ENCODE results near the gene EYA2. TPM values are rescaled to one million over a fixed set of nuclear protein-coding genes. Genes with fewer than 3 reads are reported as not detected.

EYA2 gene
- total RNA-seq, 1 experiment from 2014 or later = 0.25 TPM

DNA sequence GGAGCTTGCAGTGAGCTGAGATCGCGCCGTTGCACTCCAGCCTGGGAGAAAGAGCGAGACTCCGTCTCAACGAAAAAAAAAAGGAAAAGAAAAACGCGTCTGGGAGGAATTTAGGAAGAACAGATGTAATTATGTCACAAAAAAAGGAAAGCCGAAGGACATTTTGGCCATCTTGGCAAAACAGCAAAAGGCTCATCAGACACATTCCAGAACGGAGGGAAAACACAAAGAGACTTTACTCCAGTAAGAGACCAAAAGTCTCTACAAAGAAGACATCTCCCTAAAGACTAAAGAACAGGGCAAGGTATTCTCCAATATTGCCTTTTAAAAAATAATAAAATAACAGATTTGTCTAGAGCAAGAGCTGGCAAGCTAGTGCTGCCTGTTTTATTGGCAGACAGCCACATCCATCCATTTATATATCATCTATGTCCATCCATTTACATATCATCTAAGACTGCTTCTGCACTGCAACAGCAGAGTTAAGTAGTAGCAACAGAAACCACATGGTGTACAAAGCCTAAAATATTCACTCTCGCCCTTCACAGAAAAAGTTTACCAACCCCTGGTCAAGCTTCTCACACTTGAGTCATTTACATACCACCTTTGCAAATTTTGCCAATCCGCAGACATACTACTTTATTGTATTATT, 328.0 kb downstream of the EYA2 start:
- POLR2A ChIA-PET = no interaction called here
- CTCF ChIA-PET = interaction anchor here (1.1 kb wide), 1 partner anchor 161 kb away, joined by 5 read pairs; no protein-coding TSS in a partner anchor
- Histone ChIP-seq H3K4me3 (ENCODE audit: low read depth, low read length) (no peak overlapping the region), H3K36me3 (ENCODE audit: control insufficient read depth, insufficient read depth, low read length) (peaks cover 34% of the 10 kb centered on the region), H3K9me3 (no peaks in the 10 kb centered on the region), H3K4me1 (no peaks in the 10 kb centered on the region), H3K27me3 (replicated peaks; ENCODE audit: control insufficient read depth, insufficient read depth, low read length) (no peaks in the 10 kb centered on the region)
- intact Hi-C loops (cut with micrococcal nuclease; ENCODE audit: unreplicated experiment) = no loop called here
- H3K27ac Mint-ChIP-seq (ENCODE audit: unreplicated experiment) = no peak overlapping the region
- no TSS peak for BruUV-seq (replicated peaks)
- TF ChIP-seq, protein P1, sequence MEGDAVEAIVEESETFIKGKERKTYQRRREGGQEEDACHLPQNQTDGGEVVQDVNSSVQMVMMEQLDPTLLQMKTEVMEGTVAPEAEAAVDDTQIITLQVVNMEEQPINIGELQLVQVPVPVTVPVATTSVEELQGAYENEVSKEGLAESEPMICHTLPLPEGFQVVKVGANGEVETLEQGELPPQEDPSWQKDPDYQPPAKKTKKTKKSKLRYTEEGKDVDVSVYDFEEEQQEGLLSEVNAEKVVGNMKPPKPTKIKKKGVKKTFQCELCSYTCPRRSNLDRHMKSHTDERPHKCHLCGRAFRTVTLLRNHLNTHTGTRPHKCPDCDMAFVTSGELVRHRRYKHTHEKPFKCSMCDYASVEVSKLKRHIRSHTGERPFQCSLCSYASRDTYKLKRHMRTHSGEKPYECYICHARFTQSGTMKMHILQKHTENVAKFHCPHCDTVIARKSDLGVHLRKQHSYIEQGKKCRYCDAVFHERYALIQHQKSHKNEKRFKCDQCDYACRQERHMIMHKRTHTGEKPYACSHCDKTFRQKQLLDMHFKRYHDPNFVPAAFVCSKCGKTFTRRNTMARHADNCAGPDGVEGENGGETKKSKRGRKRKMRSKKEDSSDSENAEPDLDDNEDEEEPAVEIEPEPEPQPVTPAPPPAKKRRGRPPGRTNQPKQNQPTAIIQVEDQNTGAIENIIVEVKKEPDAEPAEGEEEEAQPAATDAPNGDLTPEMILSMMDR (IDR thresholded peaks at IDR 0.05; ENCODE audit: insufficient read depth in 1 of 2, low read depth in 1 of 2, low read length in 1 of 2, severe bottlenecking in 1 of 2, unreplicated experiment in 1 of 2) = no peak
- no peaks in the 10 kb centered on the region for H3K9me3 Mint-ChIP-seq (ENCODE audit: unreplicated experiment)
- H3K36me3 Mint-ChIP-seq (ENCODE audit: insufficient read depth, unreplicated experiment) = peaks cover 100% of the 10 kb centered on the region
- H3K4me1 Mint-ChIP-seq (ENCODE audit: low read depth, unreplicated experiment) = peaks cover 9% of the 10 kb centered on the region
- no peaks in the 10 kb centered on the region for H3K27me3 Mint-ChIP-seq (ENCODE audit: insufficient read depth, unreplicated experiment)
- DNase-seq = no peak
- H3K4me3 Mint-ChIP-seq (ENCODE audit: unreplicated experiment) = no peak overlapping the region

DNA sequence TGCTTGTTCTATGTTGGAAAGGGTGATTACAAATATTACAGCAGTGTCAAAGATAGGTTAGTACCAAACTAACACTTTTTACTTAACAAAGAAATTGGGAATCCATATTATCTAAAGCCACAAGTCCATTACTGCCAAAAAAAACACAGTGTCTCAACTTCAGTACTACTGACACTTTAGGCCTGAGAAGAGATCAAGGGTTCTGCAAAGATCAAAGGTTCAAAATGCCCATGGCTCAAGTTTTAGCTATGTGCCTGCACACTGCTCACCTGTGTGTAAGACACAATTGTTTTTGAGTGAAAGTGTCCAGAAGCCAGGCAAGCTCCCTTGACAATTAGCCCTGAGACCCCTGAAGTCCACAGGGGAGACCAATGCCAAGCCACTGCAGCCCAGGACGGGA, 329.3 kb downstream of the EYA2 start:
- peaks cover 29% of the 10 kb centered on the region for H3K36me3 ChIP-seq (ENCODE audit: control insufficient read depth, insufficient read depth, low read length)

DNA sequence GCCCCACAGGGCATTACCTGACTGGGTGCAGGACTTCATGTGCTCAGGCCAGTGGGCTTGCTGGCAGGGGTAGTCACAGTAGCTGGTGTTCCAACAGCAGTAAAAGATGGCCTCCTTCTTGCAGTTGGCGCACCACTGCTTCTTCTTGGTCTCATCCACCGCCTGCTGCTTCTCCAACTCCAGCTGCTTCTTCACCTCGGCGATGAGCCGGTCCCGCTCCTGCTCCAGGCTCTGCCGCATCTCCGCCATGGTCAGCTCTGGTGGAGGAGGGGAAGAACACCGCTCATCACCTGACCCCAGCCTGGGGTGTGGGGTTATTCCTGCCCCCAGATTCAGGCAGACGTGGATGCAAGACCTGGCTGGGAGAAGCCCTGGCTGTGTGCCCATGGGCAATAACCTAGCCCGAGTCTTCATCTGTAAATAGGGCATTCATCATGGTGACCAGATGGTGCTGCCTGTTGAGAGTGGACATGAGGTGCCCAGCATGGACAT, 329.7 kb downstream of the EYA2 start:
- H3K4me3 ChIP-seq (ENCODE audit: low read depth, low read length) = no peak overlapping the region
- ChIA-PET CTCF (no interaction called here), POLR2A (no interaction called here)
- Mint-ChIP-seq H3K4me3 (ENCODE audit: unreplicated experiment) (no peak overlapping the region), H3K4me1 (ENCODE audit: low read depth, unreplicated experiment) (peaks cover 9% of the 10 kb centered on the region), H3K27ac (ENCODE audit: unreplicated experiment) (peak overlapping the region; percentile 57), H3K27me3 (ENCODE audit: insufficient read depth, unreplicated experiment) (no peaks in the 10 kb centered on the region), H3K9me3 (ENCODE audit: unreplicated experiment) (no peaks in the 10 kb centered on the region), H3K36me3 (ENCODE audit: insufficient read depth, unreplicated experiment) (peaks cover 100% of the 10 kb centered on the region)
- H3K9me3 ChIP-seq = no peaks in the 10 kb centered on the region
- H3K4me1 ChIP-seq = no peaks in the 10 kb centered on the region
- intact Hi-C loops (cut with micrococcal nuclease; ENCODE audit: unreplicated experiment) = no loop called here
- TF ChIP-seq, protein P1 (IDR thresholded peaks at IDR 0.05; ENCODE audit: insufficient read depth in 1 of 2, low read depth in 1 of 2, low read length in 1 of 2, severe bottlenecking in 1 of 2, unreplicated experiment in 1 of 2) = no peak
- no peaks in the 10 kb centered on the region for H3K27me3 ChIP-seq (replicated peaks; ENCODE audit: control insufficient read depth, insufficient read depth, low read length)
- DNase-seq = no peak
- no TSS peak for BruUV-seq (replicated peaks)
- H3K36me3 ChIP-seq (ENCODE audit: control insufficient read depth, insufficient read depth, low read length) = peaks cover 29% of the 10 kb centered on the region

More for the DNA sequence above, 329.3 kb downstream of the EYA2 start:
- H3K4me1 Mint-ChIP-seq (ENCODE audit: low read depth, unreplicated experiment) = peaks cover 9% of the 10 kb centered on the region
- no peaks in the 10 kb centered on the region for H3K9me3 Mint-ChIP-seq (ENCODE audit: unreplicated experiment)
- no peaks in the 10 kb centered on the region for H3K27me3 Mint-ChIP-seq (ENCODE audit: insufficient read depth, unreplicated experiment)
- H3K27ac Mint-ChIP-seq (ENCODE audit: unreplicated experiment) = no peak overlapping the region
- ChIA-PET POLR2A (no interaction called here), CTCF (no interaction called here)
- H3K9me3 ChIP-seq = no peaks in the 10 kb centered on the region
- no peaks in the 10 kb centered on the region for H3K27me3 ChIP-seq (replicated peaks; ENCODE audit: control insufficient read depth, insufficient read depth, low read length)
- no peak overlapping the region for H3K4me3 ChIP-seq (ENCODE audit: low read depth, low read length)
- BruUV-seq (replicated peaks) = no TSS peak
- intact Hi-C loops (cut with micrococcal nuclease; ENCODE audit: unreplicated experiment) = no loop called here
- TF ChIP-seq, protein P1 (IDR thresholded peaks at IDR 0.05; ENCODE audit: insufficient read depth in 1 of 2, low read depth in 1 of 2, low read length in 1 of 2, severe bottlenecking in 1 of 2, unreplicated experiment in 1 of 2) = no peak
- no peak for DNase-seq
- H3K4me3 Mint-ChIP-seq (ENCODE audit: unreplicated experiment) = no peak overlapping the region
- H3K4me1 ChIP-seq = no peaks in the 10 kb centered on the region
- peaks cover 100% of the 10 kb centered on the region for H3K36me3 Mint-ChIP-seq (ENCODE audit: insufficient read depth, unreplicated experiment)

Measured in Caco-2 (cell line).